ENCODE data around the gene KCNK3.
"Not testable (repeated sequence)": the region's sequence is repeated elsewhere in the genome, so short reads cannot be mapped to it uniquely, and the experiment has no call there.

Gene KCNK3

DNA sequence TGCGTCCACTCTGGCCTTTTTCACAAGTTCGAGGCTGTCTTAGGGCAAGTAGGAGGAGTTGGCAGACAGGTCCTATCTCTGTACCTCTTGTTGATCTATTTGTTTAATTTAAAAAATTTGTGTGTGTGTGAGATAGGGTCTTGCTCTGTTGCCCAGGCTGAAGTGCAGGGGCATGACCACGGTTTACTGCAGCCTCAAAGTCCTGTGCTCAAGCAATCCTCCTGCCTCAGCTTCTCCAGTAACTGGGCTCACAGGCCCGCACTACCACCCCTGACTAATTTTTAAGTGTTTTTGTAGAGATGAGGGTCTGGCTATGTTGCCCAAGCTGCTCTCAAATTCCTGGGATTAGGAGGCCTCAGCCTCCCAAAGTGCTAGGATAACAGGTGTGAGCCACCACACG is 67.3 kb downstream of the KCNK3 start:
- no peak for DNase-seq

GRCh38 chr2:26760991-26761390 is 68.5 kb downstream of the KCNK3 start:
- not testable (repeated sequence) for DNase-seq

DNA sequence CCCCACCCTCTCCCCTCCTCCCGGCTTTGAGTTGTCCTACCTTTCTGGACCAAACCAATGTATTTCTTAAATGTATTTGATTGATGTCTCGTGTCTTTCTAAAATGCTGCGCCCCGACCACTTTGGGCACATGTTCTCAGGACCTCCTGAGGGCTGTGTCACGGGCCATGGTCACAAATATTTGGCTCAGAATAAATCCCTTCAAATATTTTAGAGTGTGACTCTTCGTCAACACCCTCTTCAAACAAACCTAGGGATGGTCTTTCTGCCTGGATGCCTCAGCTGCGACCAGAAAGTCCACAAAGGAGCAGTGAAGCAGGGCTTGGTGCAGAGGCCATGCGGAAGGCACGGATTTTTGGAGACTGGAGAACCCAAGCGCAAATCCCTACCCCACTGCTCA is 70.5 kb downstream of the KCNK3 start:
- DNase-seq = no peak

- DNase-seq = peak; percentile 82
Measured at GRCh38 chr2:26764078-26764887, 71.8 kb downstream of the KCNK3 start, which contains the start of gene SLC35F6. SLC35F6 (plus strand) TSS chr2:26764284; CDS start chr2:26764350, 66 bp downstream.

DNA sequence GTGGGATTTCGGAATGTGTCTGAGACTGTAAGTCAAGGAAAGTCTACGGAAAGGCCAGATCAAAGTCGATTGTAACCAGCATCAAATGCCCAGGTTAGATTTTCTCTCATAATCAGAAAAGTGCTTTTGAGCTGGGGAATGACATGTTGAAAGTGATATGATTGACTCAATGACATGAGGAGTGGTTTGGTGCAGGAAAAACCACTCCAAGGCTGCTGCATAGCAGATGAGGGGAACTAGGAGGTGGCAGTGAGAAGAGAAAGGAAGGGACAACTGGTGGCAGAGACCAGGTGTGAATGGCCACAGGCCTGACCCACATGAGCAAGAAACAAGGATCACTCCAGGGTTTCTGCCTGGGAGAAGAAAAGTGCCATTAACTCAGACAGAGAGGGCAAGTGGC is 72.4 kb downstream of the KCNK3 start:
- no peak for DNase-seq

GRCh38 chr2:26765475-26766200 is 73.1 kb downstream of the KCNK3 start:
- DNase-seq = no peak

GRCh38 chr2:26767129-26767528 is 74.6 kb downstream of the KCNK3 start:
- no peak for DNase-seq

DNA sequence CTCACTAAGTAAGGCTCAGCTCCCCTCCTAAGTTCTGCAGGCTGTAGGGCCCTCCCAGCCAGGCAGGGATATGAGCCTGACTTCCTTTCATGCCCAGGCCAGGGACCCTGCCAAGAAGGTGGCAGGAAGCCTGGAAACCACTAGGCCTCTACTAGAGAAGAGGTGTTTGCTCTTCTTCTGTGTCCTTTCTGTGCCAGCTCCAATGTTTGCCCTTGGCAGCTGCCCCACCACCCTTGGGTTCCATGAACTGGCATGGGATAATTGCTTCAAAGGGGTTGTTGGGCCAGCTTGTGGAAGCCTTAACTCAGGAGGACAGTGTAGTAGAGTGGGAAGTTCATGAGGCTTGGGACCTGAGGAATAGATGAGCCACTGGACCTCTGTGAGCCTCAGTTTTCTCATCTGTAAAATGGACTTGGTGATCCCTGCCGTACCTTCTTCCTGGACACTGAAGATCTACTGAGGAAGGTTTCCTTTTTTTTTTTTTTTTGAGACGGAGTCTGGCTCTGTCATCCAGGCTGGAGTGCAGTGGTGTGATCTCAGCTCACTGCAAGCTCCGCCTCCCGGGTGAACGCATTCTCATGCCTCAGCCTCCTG is 75.5 kb downstream of the KCNK3 start:
- no peak for DNase-seq

GRCh38 chr2:26768759-26769088 is 76.2 kb downstream of the KCNK3 start:
- DNase-seq = no peak

- peak; percentile 25 for DNase-seq
Measured at GRCh38 chr2:26769089-26769761, 76.7 kb downstream of the KCNK3 start.

DNA sequence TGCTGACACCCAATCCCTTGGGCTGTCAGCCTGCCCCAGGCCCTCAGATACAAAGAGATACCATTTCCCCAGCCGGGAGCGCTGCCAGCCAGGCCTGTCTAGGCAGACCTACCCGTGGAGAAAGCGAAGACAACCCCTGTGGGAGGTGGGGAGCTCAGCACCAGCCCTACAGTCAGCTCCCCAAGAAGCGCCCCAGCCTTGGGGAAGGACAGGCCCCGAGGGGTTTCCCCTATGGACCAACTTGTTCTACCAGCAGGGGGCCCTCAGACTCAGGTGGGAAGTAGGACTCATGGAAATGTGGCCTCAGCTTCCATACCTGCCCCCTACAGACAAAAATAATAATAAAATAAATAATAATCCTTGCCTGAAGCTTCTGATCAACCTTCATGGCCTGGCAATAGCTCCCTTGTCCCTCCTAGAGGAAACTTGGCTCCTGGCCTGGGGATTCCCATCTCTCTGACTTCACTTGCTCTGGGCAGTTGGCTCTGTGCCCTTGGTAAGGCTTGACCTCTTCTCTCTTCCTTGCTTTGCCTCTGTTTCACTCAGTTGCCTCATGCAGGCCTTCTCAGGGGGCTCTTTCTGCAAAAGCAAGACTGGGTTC is 78.6 kb downstream of the KCNK3 start:
- peak; percentile 24 for DNase-seq

DNA sequence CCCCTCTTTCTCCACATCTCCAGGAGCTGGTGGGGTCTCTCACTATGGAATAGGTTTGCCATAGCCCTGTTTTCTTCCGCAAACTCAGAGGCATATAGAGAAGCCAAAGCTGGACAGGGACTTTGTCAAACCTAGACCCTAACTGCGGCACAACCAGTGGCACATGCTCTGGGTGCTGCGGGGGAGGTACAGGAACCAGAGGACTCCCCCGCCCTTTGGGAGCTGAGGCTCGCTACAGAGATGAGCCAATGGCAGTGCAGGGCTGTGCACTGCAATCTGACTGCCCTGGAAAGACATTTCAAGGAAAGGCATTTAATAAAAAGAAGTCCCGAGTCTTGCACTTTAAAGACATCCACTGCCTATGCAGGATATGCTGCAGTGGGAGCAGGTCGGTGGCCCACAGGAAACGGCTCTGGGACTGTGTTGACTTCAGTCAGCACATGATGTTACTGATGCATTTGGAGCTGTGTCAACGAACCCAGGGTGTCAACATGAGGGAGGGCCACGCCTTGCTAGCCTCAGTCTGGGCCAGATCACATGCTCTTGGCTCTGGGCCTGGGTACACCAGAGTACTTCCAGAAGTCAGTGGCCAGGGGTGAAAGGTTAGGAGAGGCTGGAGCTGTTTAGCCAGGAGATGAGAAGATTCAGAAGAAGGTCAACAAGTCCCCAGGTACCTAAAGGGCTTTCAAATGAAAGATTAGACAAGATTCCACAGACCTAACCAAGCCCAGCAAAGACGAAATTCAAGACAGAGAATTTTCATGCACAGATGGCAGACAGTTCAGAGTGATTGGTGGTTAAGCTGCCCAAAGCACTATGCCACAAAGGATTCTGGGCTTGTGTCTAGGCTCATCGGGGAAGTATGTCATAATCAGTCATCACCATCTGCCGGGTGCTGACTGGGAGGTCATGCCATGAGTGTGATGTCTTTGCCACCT is 79.8 kb downstream of the KCNK3 start:
- no peak for DNase-seq

DNA sequence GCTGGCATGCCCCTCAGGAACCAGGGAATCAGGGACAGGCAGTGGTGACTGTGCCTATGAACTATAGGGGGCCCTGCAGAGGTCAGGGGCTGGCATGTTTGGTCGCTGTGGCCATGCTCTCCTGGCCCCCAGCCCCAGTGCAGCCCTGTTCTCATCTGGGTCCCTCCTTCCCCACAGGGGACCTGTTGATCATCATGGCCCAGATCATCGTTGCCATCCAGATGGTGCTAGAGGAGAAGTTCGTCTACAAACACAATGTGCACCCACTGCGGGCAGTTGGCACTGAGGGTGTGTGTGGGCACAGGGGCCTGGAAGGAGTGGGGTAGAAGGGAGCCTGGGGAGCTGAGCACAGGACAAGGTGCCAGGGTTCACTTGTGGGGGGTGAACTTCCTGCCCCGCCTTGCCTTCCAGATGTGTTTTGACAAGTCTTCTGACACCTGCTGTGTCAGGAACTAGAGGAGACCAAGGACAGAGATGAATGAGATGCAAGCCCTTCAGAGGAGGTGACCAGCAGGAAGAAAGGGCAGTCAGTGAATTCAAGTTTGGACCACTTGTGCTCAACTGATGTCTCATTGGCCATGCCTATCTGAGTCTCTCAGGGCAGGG is 83.8 kb downstream of the KCNK3 start:
- DNase-seq = no peak

GRCh38 chr2:26778098-26778497 is 85.6 kb downstream of the KCNK3 start:
- no peak for DNase-seq

- DNase-seq = no peak
Measured at GRCh38 chr2:26778507-26778906, 86.0 kb downstream of the KCNK3 start.

- no peak for DNase-seq
Measured at GRCh38 chr2:26780203-26780760, 87.8 kb downstream of the KCNK3 start.
